Hematopoietic multipotent progenitor cell treated with erythropoietin and hydrocortisone succinate and interleukin-3 and kit ligand, for 6 days (in vitro differentiated cells): ENCODE measurements around the gene UNC5CL.
"Not testable (repeated sequence)": the region's sequence is repeated elsewhere in the genome, so short reads cannot be mapped to it uniquely, and the experiment has no call there.

Source experiments
- DNase-seq: peaks from one replicate; pipeline ENCODE4 v3.0.0-alpha.2; 2015

Gene UNC5CL

GRCh38 chr6:41037107-41037900 lies 1.7 kb downstream of the UNC5CL start:
- DNase-seq, result no peak

- no peak for DNase-seq
These were observed 2.4 kb downstream of the UNC5CL start for GRCh38 chr6:41036601-41037000.

GRCh38 chr6:41036186-41036585 lies 2.8 kb downstream of the UNC5CL start:
- DNase-seq, result no peak

GRCh38 chr6:41033776-41034175 lies 5.2 kb downstream of the UNC5CL start:
- DNase-seq, result no peak

- DNase-seq, result no peak
These were observed 6.2 kb downstream of the UNC5CL start for GRCh38 chr6:41032830-41033229.

GRCh38 chr6:41028561-41029412 lies 10.2 kb downstream of the UNC5CL start:
- DNase-seq, result peak; percentile 59

- DNase-seq, result peak; percentile 92
These were observed 11.0 kb downstream of the UNC5CL start for GRCh38 chr6:41027799-41028560.

GRCh38 chr6:41027241-41027640 lies 11.8 kb downstream of the UNC5CL start:
- DNase-seq, result peak; percentile 36

- no peak for DNase-seq
These were observed 13.0 kb downstream of the UNC5CL start for GRCh38 chr6:41025966-41026530.

- no peak for DNase-seq
These were observed 15.9 kb downstream of the UNC5CL start for GRCh38 chr6:41023114-41023513.

GRCh38 chr6:41022294-41022693 lies 16.7 kb downstream of the UNC5CL start:
- DNase-seq, result no peak

- DNase-seq, result no peak
These were observed 17.2 kb downstream of the UNC5CL start for GRCh38 chr6:41021832-41022231.

- no peak for DNase-seq
These were observed 21.4 kb downstream of the UNC5CL start for GRCh38 chr6:41017663-41018062.

GRCh38 chr6:41015860-41016259 lies 23.2 kb downstream of the UNC5CL start:
- not testable (repeated sequence) for DNase-seq

GRCh38 chr6:41014780-41015179 lies 24.2 kb downstream of the UNC5CL start:
- DNase-seq, result no peak

GRCh38 chr6:41013466-41014153 lies 25.4 kb downstream of the UNC5CL start:
- no peak for DNase-seq

- no peak for DNase-seq
These were observed 27.3 kb downstream of the UNC5CL start for GRCh38 chr6:41011673-41012072.

GRCh38 chr6:41009669-41010068 lies 29.4 kb downstream of the UNC5CL start:
- DNase-seq, result no peak

- DNase-seq, result no peak
These were observed 31.0 kb downstream of the UNC5CL start for GRCh38 chr6:41008011-41008410.

- DNase-seq, result not testable (repeated sequence)
These were observed 32.0 kb downstream of the UNC5CL start for GRCh38 chr6:41006980-41007379.

GRCh38 chr6:41006217-41006616 lies 32.8 kb downstream of the UNC5CL start:
- DNase-seq, result peak; percentile 86

- no peak for DNase-seq
These were observed 36.9 kb downstream of the UNC5CL start for GRCh38 chr6:41002168-41002567.
